ENCODE data around the gene PHB1. TPM values are rescaled to one million over a fixed set of nuclear protein-coding genes. Genes with fewer than 3 reads are reported as not detected.

PHB1 gene
- total RNA-seq, 1 experiment from 2014 or later, result 367 TPM

DNA sequence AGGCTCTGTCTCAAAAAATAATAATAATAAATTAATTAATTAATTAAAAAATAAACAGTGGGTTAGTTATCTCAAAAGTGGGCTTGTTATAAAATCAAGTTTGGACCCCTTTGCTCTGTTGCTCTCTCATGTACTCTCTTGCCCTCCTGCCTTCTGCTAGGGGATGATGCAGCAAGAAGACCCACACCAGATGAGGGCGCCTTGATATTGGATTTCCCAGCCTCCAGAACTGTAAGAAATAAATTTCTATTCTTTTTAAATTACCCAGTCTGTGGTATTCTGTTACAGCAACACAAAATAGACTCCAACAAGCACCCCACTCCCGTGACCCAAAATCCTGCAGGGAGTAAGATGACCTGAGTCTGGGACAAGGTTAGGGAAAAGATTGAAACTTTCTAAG, 50.6 kb downstream of the PHB1 start:
- H3K27me3 ChIP-seq (ENCODE audit: control insufficient read depth, insufficient read depth, low read length), result no peaks in the 10 kb centered on the region
- DNase-seq (ENCODE audit: low read depth, low spot score) (no peak), ATAC-seq (no peak)
- in situ Hi-C loops (cut with HindIII; ENCODE audit: low pct_unique_long_range_greater_than_20kb, low sequenced_read_pairs), result no loop called here
- POLR2A ChIA-PET, result no interaction called here
- BruUV-seq (replicated peaks), result no TSS peak
- no peak overlapping the region for H3K27ac ChIP-seq (ENCODE audit: low read length)
- TF ChIP-seq POLR2AphosphoS5 (IDR thresholded peaks at IDR 0.05; ENCODE audit: low read depth, low read length), result no peak
- TF ChIP-seq, protein P1, sequence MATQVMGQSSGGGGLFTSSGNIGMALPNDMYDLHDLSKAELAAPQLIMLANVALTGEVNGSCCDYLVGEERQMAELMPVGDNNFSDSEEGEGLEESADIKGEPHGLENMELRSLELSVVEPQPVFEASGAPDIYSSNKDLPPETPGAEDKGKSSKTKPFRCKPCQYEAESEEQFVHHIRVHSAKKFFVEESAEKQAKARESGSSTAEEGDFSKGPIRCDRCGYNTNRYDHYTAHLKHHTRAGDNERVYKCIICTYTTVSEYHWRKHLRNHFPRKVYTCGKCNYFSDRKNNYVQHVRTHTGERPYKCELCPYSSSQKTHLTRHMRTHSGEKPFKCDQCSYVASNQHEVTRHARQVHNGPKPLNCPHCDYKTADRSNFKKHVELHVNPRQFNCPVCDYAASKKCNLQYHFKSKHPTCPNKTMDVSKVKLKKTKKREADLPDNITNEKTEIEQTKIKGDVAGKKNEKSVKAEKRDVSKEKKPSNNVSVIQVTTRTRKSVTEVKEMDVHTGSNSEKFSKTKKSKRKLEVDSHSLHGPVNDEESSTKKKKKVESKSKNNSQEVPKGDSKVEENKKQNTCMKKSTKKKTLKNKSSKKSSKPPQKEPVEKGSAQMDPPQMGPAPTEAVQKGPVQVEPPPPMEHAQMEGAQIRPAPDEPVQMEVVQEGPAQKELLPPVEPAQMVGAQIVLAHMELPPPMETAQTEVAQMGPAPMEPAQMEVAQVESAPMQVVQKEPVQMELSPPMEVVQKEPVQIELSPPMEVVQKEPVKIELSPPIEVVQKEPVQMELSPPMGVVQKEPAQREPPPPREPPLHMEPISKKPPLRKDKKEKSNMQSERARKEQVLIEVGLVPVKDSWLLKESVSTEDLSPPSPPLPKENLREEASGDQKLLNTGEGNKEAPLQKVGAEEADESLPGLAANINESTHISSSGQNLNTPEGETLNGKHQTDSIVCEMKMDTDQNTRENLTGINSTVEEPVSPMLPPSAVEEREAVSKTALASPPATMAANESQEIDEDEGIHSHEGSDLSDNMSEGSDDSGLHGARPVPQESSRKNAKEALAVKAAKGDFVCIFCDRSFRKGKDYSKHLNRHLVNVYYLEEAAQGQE (IDR thresholded peaks at IDR 0.05; ENCODE audit: insufficient read depth in 1 of 2, low read depth in 2 of 2, low read length in 1 of 2), result no peak
- TF ChIP-seq, protein P2, sequence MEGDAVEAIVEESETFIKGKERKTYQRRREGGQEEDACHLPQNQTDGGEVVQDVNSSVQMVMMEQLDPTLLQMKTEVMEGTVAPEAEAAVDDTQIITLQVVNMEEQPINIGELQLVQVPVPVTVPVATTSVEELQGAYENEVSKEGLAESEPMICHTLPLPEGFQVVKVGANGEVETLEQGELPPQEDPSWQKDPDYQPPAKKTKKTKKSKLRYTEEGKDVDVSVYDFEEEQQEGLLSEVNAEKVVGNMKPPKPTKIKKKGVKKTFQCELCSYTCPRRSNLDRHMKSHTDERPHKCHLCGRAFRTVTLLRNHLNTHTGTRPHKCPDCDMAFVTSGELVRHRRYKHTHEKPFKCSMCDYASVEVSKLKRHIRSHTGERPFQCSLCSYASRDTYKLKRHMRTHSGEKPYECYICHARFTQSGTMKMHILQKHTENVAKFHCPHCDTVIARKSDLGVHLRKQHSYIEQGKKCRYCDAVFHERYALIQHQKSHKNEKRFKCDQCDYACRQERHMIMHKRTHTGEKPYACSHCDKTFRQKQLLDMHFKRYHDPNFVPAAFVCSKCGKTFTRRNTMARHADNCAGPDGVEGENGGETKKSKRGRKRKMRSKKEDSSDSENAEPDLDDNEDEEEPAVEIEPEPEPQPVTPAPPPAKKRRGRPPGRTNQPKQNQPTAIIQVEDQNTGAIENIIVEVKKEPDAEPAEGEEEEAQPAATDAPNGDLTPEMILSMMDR (IDR thresholded peaks at IDR 0.05), result 0 out of 2 replicates have a peak, but pooled peaks have one; percentile 42
- no peak for TF ChIP-seq TCF7L2 (IDR thresholded peaks at IDR 0.05; ENCODE audit: low read depth, low read length)
- TF ChIP-seq SIN3A (IDR thresholded peaks at IDR 0.05; ENCODE audit: borderline replicate concordance, insufficient read depth, low read depth, low read length), result no peak
- H3K9me3 ChIP-seq (ENCODE audit: control insufficient read depth, insufficient read depth, low read depth, low read length), result no peaks in the 10 kb centered on the region
- CTCF ChIA-PET, result no interaction called here
- H3K4me1 ChIP-seq (ENCODE audit: control insufficient read depth, insufficient read depth, low read length), result peaks cover 22% of the 10 kb centered on the region
- no peak overlapping the region for H3K4me3 ChIP-seq (ENCODE audit: low read depth in 2 of 2, low read length in 2 of 2)
- H3K36me3 ChIP-seq (ENCODE audit: control insufficient read depth, insufficient read depth, low read length), result no peaks in the 10 kb centered on the region; the same call in 1 of the 2 replicates
- intact Hi-C loops (cut with micrococcal nuclease; ENCODE audit: unreplicated experiment), result no loop called here

DNA sequence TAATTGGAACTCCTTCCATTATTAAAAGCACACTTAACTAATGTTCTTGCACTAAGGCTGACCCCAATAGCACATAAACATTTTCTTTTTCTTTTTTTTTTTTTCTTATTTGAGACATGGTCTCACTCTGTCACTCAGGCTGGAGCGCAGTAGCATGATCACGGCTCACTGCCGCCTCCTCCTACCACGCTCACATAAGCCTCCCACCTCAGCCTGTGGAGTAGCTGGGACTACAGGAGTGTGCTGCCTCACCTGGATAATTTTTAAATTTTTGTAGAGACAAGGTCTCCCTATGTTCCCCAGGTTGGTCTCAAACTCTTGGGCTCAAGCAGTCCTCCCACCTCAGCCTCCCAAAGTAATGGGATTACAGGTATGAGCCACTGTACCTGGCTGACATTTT, 51.4 kb downstream of the PHB1 start:
- POLR2A ChIA-PET, result no interaction called here
- CTCF ChIA-PET, result no interaction called here
- Histone ChIP-seq H3K4me1 (ENCODE audit: control insufficient read depth, insufficient read depth, low read length) (peaks cover 31% of the 10 kb centered on the region), H3K36me3 (ENCODE audit: control insufficient read depth, insufficient read depth, low read length) (no peaks in the 10 kb centered on the region; the same call in 1 of the 2 replicates), H3K9me3 (ENCODE audit: control insufficient read depth, insufficient read depth, low read depth, low read length) (no peaks in the 10 kb centered on the region), H3K27me3 (ENCODE audit: control insufficient read depth, insufficient read depth, low read length) (no peaks in the 10 kb centered on the region), H3K4me3 (ENCODE audit: low read depth in 2 of 2, low read length in 2 of 2) (no peak overlapping the region), H3K27ac (ENCODE audit: low read length) (no peak overlapping the region)
- TF ChIP-seq TCF7L2 (IDR thresholded peaks at IDR 0.05; ENCODE audit: low read depth, low read length), result no peak
- TF ChIP-seq, protein P1 (IDR thresholded peaks at IDR 0.05; ENCODE audit: insufficient read depth in 1 of 2, low read depth in 2 of 2, low read length in 1 of 2), result no peak
- no peak for TF ChIP-seq SIN3A (IDR thresholded peaks at IDR 0.05; ENCODE audit: borderline replicate concordance, insufficient read depth, low read depth, low read length)
- no peak for TF ChIP-seq POLR2AphosphoS5 (IDR thresholded peaks at IDR 0.05; ENCODE audit: low read depth, low read length)
- TF ChIP-seq, protein P2 (IDR thresholded peaks at IDR 0.05), result no peak
- in situ Hi-C loops (cut with HindIII; ENCODE audit: low pct_unique_long_range_greater_than_20kb, low sequenced_read_pairs) (no loop called here), intact Hi-C loops (cut with micrococcal nuclease; ENCODE audit: unreplicated experiment) (no loop called here)
- no peak for ATAC-seq
- no TSS peak for BruUV-seq (replicated peaks)
- no peak for DNase-seq (ENCODE audit: low read depth, low spot score)
